ENCODE results near the gene GSDME. TPM values are rescaled to one million over a fixed set of nuclear protein-coding genes. Genes with fewer than 3 reads are reported as not detected.
A peak's percentile ranks its signal among the peaks of the same experiment; 100 is the strongest.

GSDME gene
- total RNA-seq, 5 donors from 2014 or later (not counting 1 experiment from before 2014, with no cell fraction given): 0.38 to 1.1 (median 0.46) TPM; not detected in 1

DNA sequence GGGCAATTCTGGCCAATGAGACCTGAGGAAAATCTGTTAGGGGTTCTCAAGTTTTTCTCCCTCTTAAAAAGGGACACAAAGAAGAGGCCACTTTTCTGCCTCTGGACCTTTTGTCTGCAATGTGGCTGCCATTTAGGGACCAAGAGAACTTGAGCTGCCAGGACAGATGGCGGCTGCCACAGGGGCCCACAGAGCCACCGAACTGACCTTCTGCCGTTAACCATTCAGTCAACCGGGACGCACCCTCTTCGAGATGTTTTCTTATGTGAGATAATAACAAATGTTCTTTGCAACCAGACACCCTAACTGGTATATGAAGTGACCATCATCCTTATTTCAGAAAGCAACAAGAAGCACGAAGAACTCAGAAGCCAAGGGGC, 29.2 kb downstream of the GSDME start:
- Mint-ChIP-seq H3K27me3 (peaks cover under 1 to 19% of the 10 kb centered on the region in 2 donors), H3K27ac (no peak overlapping the region), H3K36me3 (no peaks in the 10 kb centered on the region), H3K4me3 (peak overlapping the region in 1 of 3 donors; percentile 65), H3K4me1 (peaks cover 21 to 24% (median 22%) of the 10 kb centered on the region in 3 donors), H3K9me3 (no peaks in the 10 kb centered on the region)
- H3K27me3 ChIP-seq (replicated peaks in 1 of 2; ENCODE audit: control insufficient read depth in 2 of 2, extremely low read depth in 1 of 2, insufficient read depth in 2 of 2, low read length in 1 of 2): peaks cover 0 to 32% of the 10 kb centered on the region in 2 experiments
- ATAC-seq (replicated peaks in 1 of 4) (no peak), DNase-seq (no peak)
- H3K4me1 ChIP-seq (ENCODE audit: control insufficient read depth in 1 of 2, extremely low read depth in 1 of 2, insufficient read depth in 2 of 2, low read length in 2 of 2): peaks cover 14 to 19% of the 10 kb centered on the region in 2 experiments
- ChIA-PET CTCF (no interaction called here), POLR2A (no interaction called here)
- no peak overlapping the region for H3K4me3 ChIP-seq (ENCODE audit: control insufficient read depth in 1 of 2, extremely low read depth in 1 of 2, low read length in 1 of 2)
- H3K27ac ChIP-seq (ENCODE audit: low read length): no peak overlapping the region
- no peaks in the 10 kb centered on the region for H3K36me3 ChIP-seq (ENCODE audit: control insufficient read depth in 2 of 2, extremely low read depth in 1 of 2, insufficient read depth in 1 of 2, low read length in 1 of 2)
- WGBS (ENCODE audit: insufficient coverage): 68% methylated on average over 2 of the region's 7 CpGs
- no peaks in the 10 kb centered on the region for H3K9me3 ChIP-seq

DNA sequence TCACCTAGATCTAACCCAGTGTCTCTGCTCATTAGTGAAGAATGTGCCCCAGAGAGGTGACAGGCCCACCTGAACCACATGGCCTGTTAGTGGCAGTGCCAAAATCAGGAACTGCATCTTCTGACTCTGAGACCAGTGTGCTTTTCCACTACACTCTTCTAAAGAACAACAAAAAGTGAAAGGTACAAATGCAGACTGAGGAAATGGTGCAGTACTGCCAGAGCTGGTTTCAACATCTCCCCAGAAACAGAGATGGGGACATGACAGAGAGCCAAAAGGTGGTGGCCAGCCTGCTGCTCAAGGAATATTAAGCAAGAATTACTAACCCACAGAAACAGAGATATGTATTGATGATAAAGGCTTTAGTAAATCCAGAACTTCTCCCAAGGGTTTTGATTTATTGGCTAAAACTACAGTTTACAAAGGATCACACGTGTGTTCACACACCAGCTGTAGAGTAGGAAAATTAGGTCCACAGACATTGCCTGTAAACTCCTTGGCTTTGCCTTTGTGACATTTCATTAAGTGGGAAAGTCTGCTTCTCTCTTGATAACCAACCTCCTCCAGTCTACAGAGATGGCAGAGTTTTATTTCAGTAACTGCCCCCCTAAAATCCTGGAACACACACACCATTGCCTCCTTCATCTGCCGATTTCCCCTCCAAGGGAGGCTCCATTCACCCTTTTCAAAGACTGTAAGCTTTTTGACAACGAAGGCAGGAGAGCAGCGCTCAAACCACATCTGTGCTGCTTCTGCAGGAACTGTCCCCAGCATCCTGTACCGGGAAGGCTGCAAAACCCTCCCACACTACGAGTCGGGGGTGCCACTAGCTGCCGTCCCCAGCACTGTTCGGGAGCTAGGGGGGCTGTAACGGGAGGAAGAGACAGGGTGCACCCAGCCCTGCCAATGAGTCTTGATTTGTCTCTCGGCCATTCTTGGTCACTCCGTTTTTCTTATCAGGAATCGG, 29.8 kb downstream of the GSDME start:
- Histone ChIP-seq H3K9me3 (no peaks in the 10 kb centered on the region), H3K4me1 (ENCODE audit: control insufficient read depth in 1 of 2, extremely low read depth in 1 of 2, insufficient read depth in 2 of 2, low read length in 2 of 2) (peaks cover 14 to 19% of the 10 kb centered on the region in 2 experiments), H3K27ac (ENCODE audit: low read length) (no peak overlapping the region), H3K36me3 (ENCODE audit: control insufficient read depth in 2 of 2, extremely low read depth in 1 of 2, insufficient read depth in 1 of 2, low read length in 1 of 2) (no peaks in the 10 kb centered on the region), H3K27me3 (replicated peaks in 1 of 2; ENCODE audit: control insufficient read depth in 2 of 2, extremely low read depth in 1 of 2, insufficient read depth in 2 of 2, low read length in 1 of 2) (peaks cover 0 to 29% of the 10 kb centered on the region in 2 experiments), H3K4me3 (ENCODE audit: control insufficient read depth in 1 of 2, extremely low read depth in 1 of 2, low read length in 1 of 2) (no peak overlapping the region)
- no peaks in the 10 kb centered on the region for H3K36me3 Mint-ChIP-seq
- no peak overlapping the region for H3K27ac Mint-ChIP-seq
- no peaks in the 10 kb centered on the region for H3K9me3 Mint-ChIP-seq
- H3K27me3 Mint-ChIP-seq: peaks cover 0 to 15% of the 10 kb centered on the region in 2 donors
- H3K4me3 Mint-ChIP-seq: no peak overlapping the region
- POLR2A ChIA-PET: no interaction called here
- ATAC-seq (replicated peaks in 1 of 4): no peak
- CTCF ChIA-PET: interaction anchor here in 1 of 2 donors (0.6 kb wide), 1 partner anchor 35 kb away, joined by 3 read pairs; no protein-coding TSS in a partner anchor
- peaks cover 21 to 24% (median 22%) of the 10 kb centered on the region in 3 donors for H3K4me1 Mint-ChIP-seq
- no peak for DNase-seq
- 48% methylated on average over 10 of the region's 13 CpGs for WGBS (ENCODE audit: insufficient coverage)

DNA sequence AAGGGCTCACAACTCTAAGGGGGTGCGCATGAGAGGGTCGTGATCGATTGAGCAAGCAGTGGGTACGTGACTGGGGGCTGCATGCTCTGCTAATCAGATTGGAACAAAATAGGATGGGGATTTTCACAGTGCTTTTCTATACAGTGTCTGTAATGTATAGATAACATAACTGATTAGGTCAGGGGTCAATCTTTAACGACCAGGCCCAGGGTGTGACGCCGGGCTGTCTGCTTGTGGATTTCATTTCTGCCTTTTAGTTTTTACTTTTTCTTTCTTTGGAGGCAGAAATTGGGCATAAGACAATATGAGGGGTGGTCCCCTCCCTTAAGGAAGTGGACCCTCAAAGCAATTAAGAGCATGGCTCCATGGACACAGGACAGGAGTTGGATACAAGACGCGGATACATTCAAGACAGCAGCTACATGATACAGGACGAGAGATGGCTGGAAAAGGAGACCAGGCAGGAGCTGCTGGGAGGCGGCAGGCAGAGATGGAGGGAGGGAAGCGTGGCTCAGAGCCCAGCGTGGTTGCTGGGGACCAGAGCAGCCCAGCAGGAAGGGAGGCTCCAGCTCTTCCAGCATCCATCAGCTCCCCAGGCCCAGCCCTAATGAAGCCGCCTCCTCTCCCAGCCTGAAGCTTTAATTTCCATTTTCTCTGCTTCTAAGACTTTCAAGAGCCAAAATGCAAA, 31.6 kb downstream of the GSDME start:
- Mint-ChIP-seq H3K27me3 (peaks cover 0 to 12% of the 10 kb centered on the region in 2 donors), H3K4me3 (no peak overlapping the region), H3K9me3 (no peaks in the 10 kb centered on the region), H3K4me1 (peaks cover 21 to 24% (median 22%) of the 10 kb centered on the region in 3 donors), H3K36me3 (no peaks in the 10 kb centered on the region), H3K27ac (no peak overlapping the region)
- Histone ChIP-seq H3K27ac (ENCODE audit: low read length) (no peak overlapping the region), H3K27me3 (replicated peaks in 1 of 2; ENCODE audit: control insufficient read depth in 2 of 2, extremely low read depth in 1 of 2, insufficient read depth in 2 of 2, low read length in 1 of 2) (peaks cover 0 to 31% of the 10 kb centered on the region in 2 experiments), H3K4me3 (ENCODE audit: control insufficient read depth in 1 of 2, extremely low read depth in 1 of 2, low read length in 1 of 2) (no peak overlapping the region), H3K36me3 (ENCODE audit: control insufficient read depth in 2 of 2, extremely low read depth in 1 of 2, insufficient read depth in 1 of 2, low read length in 1 of 2) (no peaks in the 10 kb centered on the region), H3K4me1 (ENCODE audit: control insufficient read depth in 1 of 2, extremely low read depth in 1 of 2, insufficient read depth in 2 of 2, low read length in 2 of 2) (peaks cover 14 to 19% of the 10 kb centered on the region in 2 experiments), H3K9me3 (no peaks in the 10 kb centered on the region)
- no peak for DNase-seq
- ChIA-PET CTCF (no interaction called here), POLR2A (no interaction called here)
- no peak for ATAC-seq (replicated peaks in 1 of 4)
- WGBS (ENCODE audit: insufficient coverage): 79% methylated on average over 7 of the region's 14 CpGs

- no peaks in the 10 kb centered on the region for H3K36me3 Mint-ChIP-seq
- no peaks in the 10 kb centered on the region for H3K9me3 Mint-ChIP-seq
- Histone ChIP-seq H3K4me3 (ENCODE audit: control insufficient read depth in 1 of 2, extremely low read depth in 1 of 2, low read length in 1 of 2) (no peak overlapping the region), H3K27me3 (replicated peaks in 1 of 2; ENCODE audit: control insufficient read depth in 2 of 2, extremely low read depth in 1 of 2, insufficient read depth in 2 of 2, low read length in 1 of 2) (peaks cover 0 to 31% of the 10 kb centered on the region in 2 experiments), H3K36me3 (ENCODE audit: control insufficient read depth in 2 of 2, extremely low read depth in 1 of 2, insufficient read depth in 1 of 2, low read length in 1 of 2) (no peaks in the 10 kb centered on the region), H3K9me3 (no peaks in the 10 kb centered on the region), H3K4me1 (ENCODE audit: control insufficient read depth in 1 of 2, extremely low read depth in 1 of 2, insufficient read depth in 2 of 2, low read length in 2 of 2) (peaks cover 14 to 19% of the 10 kb centered on the region in 2 experiments), H3K27ac (ENCODE audit: low read length) (no peak overlapping the region)
- ChIA-PET POLR2A (no interaction called here), CTCF (no interaction called here)
- peaks cover 0 to 12% of the 10 kb centered on the region in 2 donors for H3K27me3 Mint-ChIP-seq
- H3K4me3 Mint-ChIP-seq: no peak overlapping the region
- ATAC-seq (replicated peaks in 1 of 4) (no peak), DNase-seq (no peak)
- H3K4me1 Mint-ChIP-seq: peaks cover 21 to 24% (median 22%) of the 10 kb centered on the region in 3 donors
- H3K27ac Mint-ChIP-seq: no peak overlapping the region
- WGBS (ENCODE audit: insufficient coverage): 90% methylated on average over 4 of the region's 13 CpGs
Measured at GRCh38 chr7:24724451-24725190, 32.6 kb downstream of the GSDME start.

GRCh38 chr7:24723178-24723530, 34.1 kb downstream of the GSDME start:
- H3K27me3 ChIP-seq (replicated peaks in 1 of 2; ENCODE audit: control insufficient read depth in 2 of 2, extremely low read depth in 1 of 2, insufficient read depth in 2 of 2, low read length in 1 of 2): peaks cover 0 to 30% of the 10 kb centered on the region in 2 experiments
- H3K27me3 Mint-ChIP-seq: peaks cover 0 to 11% of the 10 kb centered on the region in 2 donors
- ChIA-PET POLR2A (no interaction called here), CTCF (interaction anchor here in 1 of 2 donors (0.5 kb wide), 1 partner anchor 89 kb away, joined by 4 read pairs; no protein-coding TSS in a partner anchor)
- H3K36me3 ChIP-seq (ENCODE audit: control insufficient read depth in 2 of 2, extremely low read depth in 1 of 2, insufficient read depth in 1 of 2, low read length in 1 of 2): no peaks in the 10 kb centered on the region
- H3K4me3 ChIP-seq (ENCODE audit: control insufficient read depth in 1 of 2, extremely low read depth in 1 of 2, low read length in 1 of 2): no peak overlapping the region
- no peak overlapping the region for H3K27ac ChIP-seq (ENCODE audit: low read length)
- DNase-seq (no peak), ATAC-seq (replicated peaks in 1 of 4) (no peak)
- H3K4me1 ChIP-seq (ENCODE audit: control insufficient read depth in 1 of 2, extremely low read depth in 1 of 2, insufficient read depth in 2 of 2, low read length in 2 of 2): peaks cover 6 to 14% of the 10 kb centered on the region in 2 experiments
- H3K9me3 ChIP-seq: no peaks in the 10 kb centered on the region
- H3K4me3 Mint-ChIP-seq: no peak overlapping the region
- no peak overlapping the region for H3K27ac Mint-ChIP-seq
- H3K9me3 Mint-ChIP-seq: no peaks in the 10 kb centered on the region
- H3K4me1 Mint-ChIP-seq: peaks cover 12 to 14% (median 13%) of the 10 kb centered on the region in 3 donors
- WGBS (ENCODE audit: insufficient coverage): 72% methylated on average over 3 of the region's 5 CpGs
- no peaks in the 10 kb centered on the region for H3K36me3 Mint-ChIP-seq
